Measurements from ENCODE around the gene TIMM17A.

TIMM17A gene

GRCh38 chr1:201968202-201968925 lies 13.1 kb downstream of the TIMM17A start:
- DNase-seq (ENCODE audit: low read depth), result no peak
- no peak overlapping the region for H3K4me3 ChIP-seq (ENCODE audit: low read depth, low read length)

- DNase-seq (ENCODE audit: low read depth), result no peak
- H3K4me3 ChIP-seq (ENCODE audit: low read depth, low read length), result no peak overlapping the region
Measured at GRCh38 chr1:201970334-201971159, 15.2 kb downstream of the TIMM17A start.

- no peak for DNase-seq (ENCODE audit: low read depth)
- peak overlapping the region; percentile 74 for H3K4me3 ChIP-seq (ENCODE audit: low read depth, low read length)
Measured at GRCh38 chr1:201982082-201982622, 26.8 kb downstream of the TIMM17A start.

DNA sequence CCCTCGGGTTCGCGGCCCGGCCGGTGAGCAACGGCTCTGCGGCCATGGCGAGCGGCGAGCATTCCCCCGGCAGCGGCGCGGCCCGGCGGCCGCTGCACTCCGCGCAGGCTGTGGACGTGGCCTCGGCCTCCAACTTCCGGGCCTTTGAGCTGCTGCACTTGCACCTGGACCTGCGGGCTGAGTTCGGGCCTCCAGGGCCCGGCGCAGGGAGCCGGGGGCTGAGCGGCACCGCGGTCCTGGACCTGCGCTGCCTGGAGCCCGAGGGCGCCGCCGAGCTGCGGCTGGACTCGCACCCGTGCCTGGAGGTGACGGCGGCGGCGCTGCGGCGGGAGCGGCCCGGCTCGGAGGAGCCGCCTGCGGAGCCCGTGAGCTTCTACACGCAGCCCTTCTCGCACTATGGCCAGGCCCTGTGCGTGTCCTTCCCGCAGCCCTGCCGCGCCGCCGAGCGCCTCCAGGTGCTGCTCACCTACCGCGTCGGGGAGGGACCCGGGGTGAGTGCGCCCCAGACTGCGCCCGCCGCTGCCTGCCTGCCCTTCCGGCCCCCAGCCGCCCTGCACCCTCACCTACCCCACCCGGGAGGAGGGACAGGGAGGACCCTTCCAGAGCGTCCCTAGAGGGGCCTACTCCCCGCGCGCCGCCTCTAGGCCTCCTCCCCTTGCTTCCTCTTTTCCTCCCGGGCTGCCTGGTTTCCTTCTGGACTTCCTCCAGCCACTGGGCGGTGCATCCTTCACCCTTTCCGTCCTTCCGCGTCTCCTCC lies 27.5 kb downstream of the TIMM17A start, which contains the start of gene RNPEP:
Gene RNPEP (plus strand): TSS at position 26 of the 757 bp plus-strand sequence. CDS start 19 bp downstream, at position 45.
- peak within 1 kb of the TSS; percentile 74 for H3K4me3 ChIP-seq (ENCODE audit: low read depth, low read length)
- DNase-seq (ENCODE audit: low read depth), result peak; percentile 29

DNA sequence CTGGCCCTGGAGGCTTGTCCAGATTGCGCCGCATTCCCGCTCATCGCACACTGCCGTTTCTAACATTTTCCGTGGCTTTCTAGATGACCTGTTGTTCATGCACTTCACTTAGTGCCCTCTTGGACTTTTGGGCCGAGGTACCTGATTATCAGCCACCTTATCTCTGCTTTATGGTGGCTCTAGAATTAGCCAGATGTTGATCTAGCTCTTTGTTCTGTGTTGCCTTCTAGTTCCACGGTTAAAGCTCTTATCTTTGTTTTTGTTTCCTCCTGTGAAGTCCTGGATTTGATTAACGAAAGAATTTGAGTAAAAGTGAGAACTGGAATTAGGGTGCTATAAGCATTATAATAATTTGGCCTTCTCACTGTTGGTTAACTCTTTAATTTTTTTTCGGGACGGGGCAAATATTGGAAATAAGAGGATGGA lies 28.1 kb downstream of the TIMM17A start:
- peak overlapping the region; percentile 74 for H3K4me3 ChIP-seq (ENCODE audit: low read depth, low read length)
- no peak for DNase-seq (ENCODE audit: low read depth)

DNA sequence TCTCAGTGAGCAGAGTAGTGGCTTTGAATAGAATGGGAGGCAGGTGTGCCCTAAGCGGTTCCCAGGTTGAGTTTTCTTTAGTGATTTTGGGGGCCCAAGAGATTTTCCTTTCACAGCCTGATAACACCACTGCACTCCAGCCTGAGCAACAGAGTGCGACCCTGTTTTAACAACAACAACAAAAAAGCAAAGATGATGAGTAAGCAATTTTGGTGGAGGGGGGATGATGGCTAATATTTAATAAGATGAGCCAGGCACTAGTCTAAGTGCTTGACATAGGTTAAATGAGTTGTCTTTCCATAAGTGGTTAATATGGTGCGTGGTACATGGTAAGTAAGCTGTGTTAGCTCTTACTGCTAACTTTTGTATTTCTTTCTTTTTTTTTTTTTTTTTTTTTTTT lies 29.1 kb downstream of the TIMM17A start:
- no peak overlapping the region for H3K4me3 ChIP-seq (ENCODE audit: low read depth, low read length)
- no peak for DNase-seq (ENCODE audit: low read depth)

GRCh38 chr1:201985355-201985754 lies 30.1 kb downstream of the TIMM17A start:
- no peak for DNase-seq (ENCODE audit: low read depth)
- H3K4me3 ChIP-seq (ENCODE audit: low read depth, low read length), result no peak overlapping the region

- H3K4me3 ChIP-seq (ENCODE audit: low read depth, low read length), result no peak overlapping the region
- DNase-seq (ENCODE audit: low read depth), result no peak
Measured at GRCh38 chr1:201988601-201989000, 33.3 kb downstream of the TIMM17A start.

- H3K4me3 ChIP-seq (ENCODE audit: low read depth, low read length), result no peak overlapping the region
- DNase-seq (ENCODE audit: low read depth), result no peak
Measured at GRCh38 chr1:201989354-201990128, 34.2 kb downstream of the TIMM17A start.

DNA sequence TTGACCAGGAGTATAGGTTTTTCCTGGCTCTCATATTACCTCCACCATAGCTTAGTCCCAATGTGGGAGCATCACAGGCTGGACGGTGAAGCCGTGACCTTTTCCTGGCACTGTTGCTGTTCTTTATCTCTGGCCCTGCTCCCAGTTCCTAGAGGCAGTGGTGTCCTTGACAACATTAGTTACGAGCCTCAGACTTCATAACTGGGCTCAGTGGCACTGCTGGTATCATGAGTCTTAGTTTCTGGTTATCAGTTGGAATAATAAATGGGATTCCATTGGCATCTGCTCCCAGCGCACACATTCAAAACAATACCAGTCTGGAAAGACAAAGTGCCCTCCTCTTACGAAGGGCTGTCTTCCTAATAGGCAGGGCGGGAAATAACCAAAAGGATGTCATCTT lies 35.1 kb downstream of the TIMM17A start:
- DNase-seq (ENCODE audit: low read depth), result no peak
- H3K4me3 ChIP-seq (ENCODE audit: low read depth, low read length), result no peak overlapping the region

DNA sequence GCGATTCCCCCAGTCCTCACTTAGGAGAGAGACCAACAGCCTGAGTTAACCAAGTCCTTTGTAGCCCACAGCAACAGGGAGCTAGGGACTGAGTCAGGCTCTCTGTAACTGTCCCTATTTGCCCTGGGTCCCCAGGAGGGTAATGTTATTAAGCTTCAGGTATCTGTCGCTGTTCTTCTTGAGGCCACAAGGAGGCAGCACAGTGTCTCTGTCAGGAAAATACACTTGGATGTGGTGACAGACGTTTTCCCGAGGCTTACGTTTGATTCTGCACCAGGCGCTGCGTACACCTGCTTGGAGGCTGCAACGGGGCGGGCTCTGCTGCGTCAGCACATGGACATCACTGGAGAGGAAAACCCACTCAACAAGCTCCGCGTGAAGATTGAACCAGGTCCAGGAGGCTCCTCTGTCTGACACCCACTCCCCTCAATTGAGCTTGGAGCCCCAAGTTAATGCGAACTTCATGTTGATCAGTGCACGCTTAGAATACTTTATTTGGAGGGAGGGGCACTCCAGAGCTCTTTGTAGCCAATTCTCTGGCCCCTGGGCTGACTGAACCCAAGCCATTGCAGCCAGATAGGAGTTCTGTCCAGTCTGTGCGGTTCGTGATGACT lies 44.4 kb downstream of the TIMM17A start:
- DNase-seq (ENCODE audit: low read depth), result peak; percentile 8
- H3K4me3 ChIP-seq (ENCODE audit: low read depth, low read length), result no peak overlapping the region

DNA sequence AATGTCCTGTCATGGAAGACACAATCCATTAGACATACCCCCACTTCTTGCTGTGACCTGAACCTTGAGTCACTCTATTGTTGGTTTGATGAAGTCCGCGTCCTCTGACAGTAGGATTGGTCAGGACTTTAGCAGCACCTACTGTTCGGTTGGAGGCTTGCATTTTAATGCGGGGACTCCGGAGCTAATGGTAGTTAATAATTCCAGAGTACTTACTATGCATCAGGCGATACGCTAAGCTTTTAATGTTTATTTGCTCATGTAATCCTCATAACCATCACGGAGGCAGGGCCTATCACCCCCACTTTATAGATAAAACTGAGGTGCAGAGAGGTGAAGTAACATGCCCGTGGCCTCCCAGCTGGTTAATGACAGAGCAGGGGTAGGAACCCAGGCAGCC lies 47.2 kb downstream of the TIMM17A start:
- no peak overlapping the region for H3K4me3 ChIP-seq (ENCODE audit: low read depth, low read length)
- no peak for DNase-seq (ENCODE audit: low read depth)

DNA sequence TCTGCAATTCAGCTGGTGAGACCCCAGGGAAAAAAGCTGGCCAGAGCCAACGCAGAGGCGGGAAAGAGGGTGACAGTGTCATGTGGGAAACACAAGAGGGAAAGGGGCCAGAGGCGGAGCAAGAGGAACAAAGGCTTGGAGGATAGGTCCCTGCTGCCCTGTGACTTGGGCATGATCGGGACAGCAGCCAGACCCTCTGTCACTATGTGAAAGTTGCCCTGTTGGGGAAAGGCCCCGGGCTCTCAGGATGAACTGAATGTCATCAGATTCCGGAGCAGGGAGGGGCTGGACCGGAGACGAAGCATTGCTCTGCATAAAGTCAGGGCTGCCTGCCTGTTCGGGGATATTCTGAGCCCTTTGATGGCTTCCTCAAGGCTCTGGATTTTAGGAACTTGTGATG lies 49.4 kb downstream of the TIMM17A start:
- DNase-seq (ENCODE audit: low read depth), result no peak
- H3K4me3 ChIP-seq (ENCODE audit: low read depth, low read length), result no peak overlapping the region

GRCh38 chr1:202005958-202006357 lies 50.7 kb downstream of the TIMM17A start:
- no peak overlapping the region for H3K4me3 ChIP-seq (ENCODE audit: low read depth, low read length)

DNA sequence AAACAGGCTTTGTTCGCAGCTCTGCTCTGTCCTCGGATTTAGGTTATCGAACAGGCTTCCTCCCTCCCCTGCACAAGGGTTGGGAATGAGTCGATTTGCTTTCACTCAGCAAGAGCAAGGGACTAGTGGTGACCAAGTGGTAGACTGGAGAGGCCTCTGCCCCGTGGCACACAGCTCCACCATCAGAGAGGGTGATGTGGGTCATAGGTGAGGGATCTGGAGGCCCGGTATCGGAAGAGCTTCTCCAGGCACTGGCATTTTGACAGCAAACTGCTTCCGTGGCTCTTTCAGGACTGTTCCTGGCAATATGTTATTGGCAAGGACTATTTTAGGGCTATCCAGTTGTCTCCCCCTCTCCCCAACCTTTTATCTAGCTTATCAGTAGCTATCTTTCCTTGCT lies 52.0 kb downstream of the TIMM17A start:
- no peak for DNase-seq (ENCODE audit: low read depth)
- H3K4me3 ChIP-seq (ENCODE audit: low read depth, low read length), result no peak overlapping the region

More at GRCh38 chr1:202005958-202006357, 50.7 kb downstream of the TIMM17A start:
- DNase-seq (ENCODE audit: low read depth), result no peak

GRCh38 chr1:202007805-202008489 lies 52.6 kb downstream of the TIMM17A start:
- no peak overlapping the region for H3K4me3 ChIP-seq (ENCODE audit: low read depth, low read length)
- no peak for DNase-seq (ENCODE audit: low read depth)

DNA sequence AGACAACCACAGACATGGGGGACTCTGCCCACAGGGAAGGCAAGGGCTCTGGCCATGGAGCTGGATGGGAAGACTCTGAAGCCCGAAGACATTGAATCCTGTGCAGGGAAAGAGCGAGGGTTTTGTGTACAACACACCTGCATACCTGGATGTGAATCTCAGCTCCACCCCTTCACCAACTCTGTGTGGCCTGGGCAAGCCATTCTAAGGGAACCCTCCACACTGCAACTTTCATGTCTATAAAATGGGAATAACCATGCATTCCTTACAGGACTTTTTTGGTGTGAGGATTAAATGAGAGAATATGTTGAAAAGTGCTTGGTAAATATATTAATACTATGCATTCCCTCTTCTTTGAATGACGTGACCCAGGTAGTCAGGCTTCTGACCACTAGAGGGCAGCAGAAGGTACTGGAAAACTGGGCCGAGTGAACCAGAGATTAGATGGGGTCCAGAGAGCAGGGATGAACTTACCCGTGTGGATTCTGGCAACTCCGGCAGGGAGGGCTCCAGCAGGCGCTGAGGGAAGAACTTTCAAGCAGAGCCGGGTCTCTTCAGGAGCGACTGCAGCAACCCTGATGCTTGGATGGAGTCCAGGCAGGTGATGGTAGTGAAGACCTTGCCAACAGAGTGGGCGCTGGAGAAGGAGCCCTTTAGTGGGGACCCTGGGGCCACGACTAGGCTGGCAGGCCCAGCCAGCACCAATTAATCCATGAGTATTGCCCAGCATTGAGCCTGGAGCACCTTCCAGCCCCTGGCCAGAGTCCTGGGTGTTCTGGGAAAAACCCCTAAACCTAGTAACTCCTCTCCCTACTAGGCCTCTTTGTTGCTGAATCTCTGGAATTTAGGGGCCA lies 54.2 kb downstream of the TIMM17A start:
- no peak overlapping the region for H3K4me3 ChIP-seq (ENCODE audit: low read depth, low read length)
- peak; percentile 19 for DNase-seq (ENCODE audit: low read depth)

Measured in skeletal muscle cell (primary cell).